D721Med (cell line): ENCODE results near the gene CDH18.

ENCODE experiments used
- DNase-seq: peaks from one replicate; pipeline ENCODE4 v3.0.0; 2011; ENCODE audit warnings: low spot score; ENCODE audit not compliant: insufficient read length
- FAIRE-seq: peaks from 2 replicates; lab custom pipeline; 2011; peaks lifted over from hg19 to GRCh38; lab: Jason Lieb, UNC
- CTCF ChIP-seq: IDR thresholded peaks from 2 replicates; pipeline ENCODE4 v1.5.1; 2012; ENCODE audit warnings: mild to moderate bottlenecking, control low read depth; ENCODE audit not compliant: insufficient read depth; ENCODE audit errors: missing control alignments

CDH18 gene

GRCh38 chr5:19930451-19930850 is 57.5 kb downstream of the CDH18 start:
- FAIRE-seq, result no peak
- TF ChIP-seq CTCF, result no peak

GRCh38 chr5:19928562-19929421 is 59.2 kb downstream of the CDH18 start:
- TF ChIP-seq CTCF, result no peak
- DNase-seq (no peak), FAIRE-seq (no peak)

More at GRCh38 chr5:19930451-19930850, 57.5 kb downstream of the CDH18 start:
- DNase-seq, result no peak

DNA sequence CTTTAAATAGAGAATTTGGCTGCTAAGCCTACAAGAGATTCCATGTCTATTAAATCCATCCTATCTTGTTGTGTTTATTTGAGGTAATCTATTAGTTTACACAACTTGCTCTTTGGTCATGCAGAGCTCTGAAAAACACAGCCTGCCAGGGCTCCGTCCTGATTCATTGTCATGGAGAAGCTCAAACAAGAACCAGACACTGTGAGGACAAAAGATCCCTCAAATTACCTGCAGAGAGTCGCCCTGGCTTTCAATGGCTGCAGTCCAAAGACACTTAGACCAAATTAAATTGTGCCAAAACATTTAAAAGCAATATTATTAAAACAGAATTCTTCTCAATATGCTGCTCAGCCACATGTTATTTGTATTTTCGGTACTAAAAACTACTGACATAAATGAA is 60.1 kb downstream of the CDH18 start:
- DNase-seq, result no peak
- no peak for FAIRE-seq
- TF ChIP-seq CTCF, result no peak

DNA sequence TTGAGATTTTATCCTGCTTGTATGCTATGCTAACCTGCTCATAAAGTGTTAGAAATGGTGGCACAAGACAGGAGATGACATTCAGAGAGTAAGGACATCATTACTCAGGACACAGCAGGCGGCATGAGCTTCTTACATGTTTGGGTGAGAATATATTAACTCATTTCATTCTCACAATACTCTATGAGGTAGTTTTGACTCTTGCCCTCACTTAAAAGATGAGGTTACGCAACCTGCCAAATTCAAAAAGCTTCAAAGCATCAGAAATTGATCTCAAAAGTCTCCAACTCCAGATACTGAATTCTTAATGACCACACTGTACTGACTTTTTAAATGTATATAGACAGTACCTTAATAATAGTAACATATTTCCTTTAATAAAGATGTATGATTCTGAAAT is 60.8 kb downstream of the CDH18 start:
- no peak for TF ChIP-seq CTCF
- no peak for FAIRE-seq
- DNase-seq, result no peak

- no peak for FAIRE-seq
These were observed 64.3 kb downstream of the CDH18 start for GRCh38 chr5:19923742-19924141.

DNA sequence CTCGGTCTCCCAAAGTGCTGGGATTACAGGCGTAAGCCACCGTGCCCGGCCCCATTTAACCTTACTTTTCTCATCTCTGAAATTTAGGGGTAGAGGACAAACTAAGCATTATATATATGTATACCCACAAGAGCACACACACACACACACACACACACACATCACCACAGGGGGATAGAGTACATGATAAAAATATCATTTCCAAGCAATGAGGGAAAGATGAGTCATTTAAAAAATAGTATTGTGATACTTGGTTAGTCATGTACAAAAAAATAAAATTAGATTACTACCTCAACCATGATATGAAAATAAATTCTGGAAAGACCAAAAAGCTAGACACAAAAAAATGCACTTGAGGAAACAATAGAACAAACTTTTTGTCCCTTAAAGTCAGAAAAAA is 67.2 kb downstream of the CDH18 start:
- no peak for FAIRE-seq
- no peak for DNase-seq
- no peak for TF ChIP-seq CTCF

More at GRCh38 chr5:19923742-19924141, 64.3 kb downstream of the CDH18 start:
- no peak for DNase-seq
- no peak for TF ChIP-seq CTCF

GRCh38 chr5:19918780-19919179 is 69.2 kb downstream of the CDH18 start:
- no peak for FAIRE-seq
- no peak for DNase-seq
- TF ChIP-seq CTCF, result no peak
